IMR-90 (cell line): Measurements from ENCODE around the gene NAB1.

Source experiments
- CTCF ChIP-seq: conservative IDR thresholded peaks from 2 replicates; pipeline ENCODE4 v1.5.1; 2012; ENCODE audit warnings: mild to moderate bottlenecking, low read depth, low read length, improper control_type of control experiment
- MAFK ChIP-seq: IDR thresholded peaks from 2 replicates; pipeline ENCODE4 v1.6.1; 2012; ENCODE audit warnings: low read depth, low read length, improper control_type of control experiment
- SMC3 ChIP-seq: fragments of 150-350 bp; IDR thresholded peaks from 2 replicates; pipeline ENCODE4 v1.6.1; 2016; ENCODE audit warnings: low read depth, mild to moderate bottlenecking, antibody characterized with exemption, low read length, moderate library complexity

GRCh38 chr2:190722061-190722759 lies 73.3 kb downstream of the NAB1 start:
- no peak for TF ChIP-seq MAFK
- TF ChIP-seq CTCF: no peak
- no peak for TF ChIP-seq SMC3
